HG02870 (cell line): ENCODE results near the gene LRATD1.

Experiments used
- ATAC-seq: cut with Tn5 transposase; IDR thresholded peaks from one replicate; pipeline ENCODE4 v1.9.1; 2021; ENCODE audit warnings: mild to moderate bottlenecking, moderate library complexity; ENCODE audit not compliant: unreplicated experiment

Gene LRATD1

GRCh38 chr2:14633461-14634181 is 1.1 kb downstream of the LRATD1 start:
- no peak for ATAC-seq

GRCh38 chr2:14634182-14634488 is 1.6 kb downstream of the LRATD1 start:
- no peak for ATAC-seq

GRCh38 chr2:14634489-14635390 is 2.2 kb downstream of the LRATD1 start:
- no peak for ATAC-seq

GRCh38 chr2:14635391-14635871 is 2.9 kb downstream of the LRATD1 start:
- ATAC-seq = no peak

- no peak for ATAC-seq
These were observed 6.0 kb downstream of the LRATD1 start for GRCh38 chr2:14638488-14638887.

GRCh38 chr2:14641116-14641515 is 8.6 kb downstream of the LRATD1 start:
- no peak for ATAC-seq

GRCh38 chr2:14642499-14642898 is 10.0 kb downstream of the LRATD1 start:
- no peak for ATAC-seq

- no peak for ATAC-seq
These were observed 15.2 kb downstream of the LRATD1 start for GRCh38 chr2:14647714-14648113.

GRCh38 chr2:14650066-14650465 is 17.5 kb downstream of the LRATD1 start:
- ATAC-seq = no peak

GRCh38 chr2:14654835-14655282 is 22.3 kb downstream of the LRATD1 start:
- peak; percentile 94 for ATAC-seq

GRCh38 chr2:14656146-14656545 is 23.6 kb downstream of the LRATD1 start:
- ATAC-seq = no peak

- ATAC-seq = no peak
These were observed 28.6 kb downstream of the LRATD1 start for GRCh38 chr2:14661163-14661562.

- ATAC-seq = no peak
These were observed 40.9 kb downstream of the LRATD1 start for GRCh38 chr2:14673351-14673875.

GRCh38 chr2:14675489-14675888 is 43.0 kb downstream of the LRATD1 start:
- no peak for ATAC-seq

- ATAC-seq = no peak
These were observed 43.9 kb downstream of the LRATD1 start for GRCh38 chr2:14676371-14676770.

GRCh38 chr2:14677039-14677438 is 44.5 kb downstream of the LRATD1 start:
- ATAC-seq = no peak

- no peak for ATAC-seq
These were observed 46.2 kb downstream of the LRATD1 start for GRCh38 chr2:14678761-14679160.

- ATAC-seq = no peak
These were observed 49.1 kb downstream of the LRATD1 start for GRCh38 chr2:14681608-14682007.
